H1 (cell line): ENCODE results near the gene ZNF232. TPM values are rescaled to one million over a fixed set of nuclear protein-coding genes. Genes with fewer than 3 reads are reported as not detected.

Experiments used
- CTCF ChIA-PET: fragments of 300-600 bp; sonication (Branson Sonifier 250); formaldehyde crosslinking; loops from one replicate; lab custom pipeline; 2021; ENCODE audit not compliant: partially characterized antibody; lab: Charles Lee
- POLR2A ChIA-PET: fragments of 300-600 bp; sonication (Branson Sonifier 250); formaldehyde crosslinking; loops from one replicate; lab custom pipeline; 2021; ENCODE audit warnings: inconsistent platforms; ENCODE audit not compliant: partially characterized antibody; lab: Charles Lee
- DNase-seq, 2 experiments: peaks; one replicate each; pipeline versions ENCODE4 v3.0.0 to v3.0.0-alpha.2; 2010 to 2022; ENCODE audit warnings: low spot score in 2 of 2, low read depth in 1 of 2, mixed read lengths in 1 of 2
- FAIRE-seq: peaks from 2 replicates; lab custom pipeline; 2011; peaks lifted over from hg19 to GRCh38; lab: Jason Lieb, UNC
- H2AFZ ChIP-seq: 2 replicates; pipeline ENCODE4 v1.8.1; 2012; ENCODE audit warnings: low read length, inconsistent platforms
- H2AK5ac ChIP-seq: 2 replicates; pipeline ENCODE4 v1.6.1; 2013; ENCODE audit warnings: low read depth, low read length
- H2BK120ac ChIP-seq: replicated peaks from 2 replicates; pipeline ENCODE3; 2013; ENCODE audit warnings: low read depth, low read length, inconsistent platforms
- H2BK12ac ChIP-seq: 2 replicates; pipeline ENCODE4 v1.6.1; 2013; ENCODE audit warnings: low read depth, low read length
- H2BK15ac ChIP-seq: 2 replicates; pipeline ENCODE4 v1.6.1; 2013; ENCODE audit warnings: low read length
- H2BK20ac ChIP-seq: 2 replicates; pipeline ENCODE4 v1.6.1; 2013; ENCODE audit warnings: low read length
- H2BK5ac ChIP-seq: 2 replicates; pipeline ENCODE4 v1.6.1; 2013; ENCODE audit warnings: low read depth, low read length
- H3K14ac ChIP-seq: 2 replicates; pipeline ENCODE4 v1.6.1; 2013; ENCODE audit warnings: inconsistent platforms; ENCODE audit not compliant: insufficient read length
- H3K18ac ChIP-seq: 2 replicates; pipeline ENCODE4 v1.6.1; 2013; ENCODE audit warnings: low read length; ENCODE audit errors: extremely low read depth
- H3K23ac ChIP-seq: 2 replicates; pipeline ENCODE4 v1.6.1; 2013; ENCODE audit warnings: inconsistent platforms; ENCODE audit not compliant: insufficient read length
- H3K23me2 ChIP-seq: 2 replicates; pipeline ENCODE4 v1.6.1; 2013; ENCODE audit warnings: low read depth, low read length
- H3K27ac ChIP-seq: 2 replicates; pipeline ENCODE4 v1.6.1; 2011; ENCODE audit warnings: low read depth, low read length, inconsistent platforms
- H3K27me3 ChIP-seq, 4 experiments: replicated peaks in 1 of 4; 1 replicate in 1 of 4; 2 replicates in 3 of 4; pipeline versions ENCODE4 v1.6.1 to v1.8.1; 2011 to 2013; ENCODE audit warnings: low read length in 3 of 4, mild to moderate bottlenecking in 3 of 4, inconsistent platforms in 2 of 4, mixed read lengths in 2 of 4, moderate library complexity in 1 of 4; ENCODE audit not compliant: control insufficient read depth in 3 of 4, insufficient read depth in 3 of 4; ENCODE audit errors: extremely low read depth in 1 of 4
- H3K36me3 ChIP-seq, 4 experiments: 2 replicates each; pipeline versions ENCODE4 v1.6.1 to v1.8.1; 2011 to 2013; ENCODE audit warnings: mild to moderate bottlenecking in 4 of 4, low read length in 3 of 4, moderate library complexity in 2 of 4, control low read depth in 1 of 4, inconsistent platforms in 1 of 4; ENCODE audit not compliant: insufficient read depth in 4 of 4, control insufficient read depth in 2 of 4
- H3K4ac ChIP-seq: replicated peaks from 2 replicates; pipeline ENCODE3; 2013; ENCODE audit warnings: low read length, low read depth, mixed read lengths, inconsistent platforms; ENCODE audit not compliant: insufficient read length
- H3K4me1 ChIP-seq, 4 experiments: replicated peaks in 1 of 4; 1 replicate in 1 of 4; 2 replicates in 3 of 4; pipeline versions ENCODE4 v1.6.1 to v1.8.1; 2011 to 2013; ENCODE audit warnings: low read length in 3 of 4, inconsistent platforms in 2 of 4, mixed read lengths in 1 of 4; ENCODE audit not compliant: insufficient read depth in 4 of 4, control insufficient read depth in 3 of 4
- H3K4me2 ChIP-seq, 2 experiments: 2 replicates each; pipeline versions ENCODE4 v1.6.1 to v1.8.1; 2011 to 2013; ENCODE audit warnings: low read depth in 2 of 2, low read length in 2 of 2, control low read depth in 1 of 2, inconsistent platforms in 1 of 2, mild to moderate bottlenecking in 1 of 2; ENCODE audit not compliant: insufficient read depth in 1 of 2
- H3K4me3 ChIP-seq, 4 experiments: fragments of 200-600, 300-600 bp in 1 of 4; sonication (generic), shearing (Covaris generic), sonication (Bioruptor Twin) in 1 of 4; 2 replicates each; pipeline versions ENCODE4 v1.5.1 to v1.8.1; 2011 to 2016; ENCODE audit warnings: low read length in 4 of 4, low read depth in 3 of 4, control low read depth in 2 of 4, inconsistent platforms in 2 of 4, mild to moderate bottlenecking in 2 of 4, mixed read lengths in 1 of 4, moderate library complexity in 1 of 4; ENCODE audit not compliant: insufficient read depth in 2 of 4; ENCODE audit errors: extremely low read depth in 1 of 4
- H3K56ac ChIP-seq: replicated peaks from 2 replicates; pipeline ENCODE3; 2013; ENCODE audit warnings: low read depth, mild to moderate bottlenecking, mixed read lengths, low read length, inconsistent platforms; ENCODE audit not compliant: insufficient read length
- H3K79me1 ChIP-seq: 2 replicates; pipeline ENCODE4 v1.6.1; 2013; ENCODE audit warnings: low read depth, low read length, control low read depth
- H3K79me2 ChIP-seq, 2 experiments: 2 replicates each; pipeline versions ENCODE4 v1.6.1 to v1.8.1; 2012 to 2013; ENCODE audit warnings: low read length in 2 of 2, mild to moderate bottlenecking in 2 of 2, inconsistent platforms in 1 of 2; ENCODE audit not compliant: insufficient read depth in 2 of 2, control insufficient read depth in 1 of 2
- H3K9ac ChIP-seq, 4 experiments: replicated peaks in 1 of 4; 1 replicate in 1 of 4; 2 replicates in 3 of 4; pipeline versions ENCODE4 v1.6.1 to v1.8.1; 2011 to 2013; ENCODE audit warnings: low read depth in 3 of 4, low read length in 3 of 4, control low read depth in 2 of 4, mild to moderate bottlenecking in 2 of 4, moderate library complexity in 2 of 4, inconsistent platforms in 1 of 4; ENCODE audit errors: extremely low read depth in 1 of 4
- H3K9me3 ChIP-seq, 2 experiments: 2 replicates each; pipeline versions ENCODE4 v1.6.1 to v1.8.1; 2012 to 2013; ENCODE audit warnings: mild to moderate bottlenecking in 2 of 2, moderate library complexity in 2 of 2, control low read depth in 1 of 2, inconsistent platforms in 1 of 2, low read depth in 1 of 2, low read length in 1 of 2, mixed read lengths in 1 of 2; ENCODE audit not compliant: insufficient read depth in 2 of 2
- H4K20me1 ChIP-seq, 2 experiments: replicated peaks in 1 of 2; 2 replicates each; pipeline versions ENCODE3 to v1.8.1; 2011 to 2013; ENCODE audit warnings: inconsistent platforms in 2 of 2, low read length in 2 of 2, mild to moderate bottlenecking in 1 of 2; ENCODE audit not compliant: insufficient read depth in 2 of 2, control insufficient read depth in 1 of 2
- H4K5ac ChIP-seq: 2 replicates; pipeline ENCODE4 v1.6.1; 2013; ENCODE audit warnings: low read length, low read depth, mixed read lengths, inconsistent platforms; ENCODE audit not compliant: insufficient read length
- H4K8ac ChIP-seq: 2 replicates; pipeline ENCODE4 v1.8.0; 2013; ENCODE audit warnings: mild to moderate bottlenecking, moderate library complexity, low read length, inconsistent platforms; ENCODE audit not compliant: insufficient read depth; ENCODE audit errors: extremely low read depth
- H4K91ac ChIP-seq: replicated peaks from 2 replicates; pipeline ENCODE3; 2013; ENCODE audit warnings: low read length, mixed read lengths, inconsistent platforms; ENCODE audit not compliant: insufficient read length
- ASH2L ChIP-seq: fragments of 200-600, 300-600 bp; sonication (generic); IDR thresholded peaks from one replicate; pipeline ENCODE4 v1.7.1; 2017; ENCODE audit warnings: low read length
- BACH1 ChIP-seq: IDR thresholded peaks from 2 replicates; pipeline ENCODE4 v1.6.1; 2012; ENCODE audit warnings: low read length, improper control_type of control experiment
- BCL11A ChIP-seq, 2 experiments: IDR thresholded peaks; one replicate each; pipeline ENCODE4 v1.6.1; 2011; ENCODE audit warnings: low read depth in 2 of 2, low read length in 2 of 2, mild to moderate bottlenecking in 2 of 2
- CBX5 ChIP-seq: fragments of 300-800, 300-1000 bp; sonication (generic); IDR thresholded peaks from 2 replicates; pipeline ENCODE4 v1.7.1; 2016; ENCODE audit warnings: antibody characterized with exemption, low read length, low read depth
- CHD2 ChIP-seq: IDR thresholded peaks from 2 replicates; pipeline ENCODE4 v1.6.1; 2012; ENCODE audit warnings: low read length, improper control_type of control experiment
- CREB1 ChIP-seq: IDR thresholded peaks from 2 replicates; pipeline ENCODE4 v1.6.1; 2012; ENCODE audit warnings: inconsistent platforms
- CTBP2 ChIP-seq: IDR thresholded peaks from 2 replicates; pipeline ENCODE4 v1.7.0; 2011; ENCODE audit warnings: borderline replicate concordance, mild to moderate bottlenecking, moderate library complexity, mixed read lengths, low read length; ENCODE audit not compliant: insufficient read depth, insufficient read length
- GTF2F1 ChIP-seq: IDR thresholded peaks from 2 replicates; pipeline ENCODE4 v1.6.1; 2012; ENCODE audit warnings: low read depth, low read length, improper control_type of control experiment, borderline replicate concordance
- NRF1 ChIP-seq: IDR thresholded peaks from 2 replicates; pipeline ENCODE4 v1.6.1; 2011; ENCODE audit warnings: mild to moderate bottlenecking, low read depth, low read length, improper control_type of control experiment
- RBBP5 ChIP-seq: IDR thresholded peaks from 2 replicates; pipeline ENCODE4 v1.7.1; 2012; ENCODE audit warnings: low read depth, mild to moderate bottlenecking, inconsistent platforms, low read length, moderate library complexity, borderline replicate concordance
- SAP30 ChIP-seq: fragments of 300-600 bp; sonication (generic); IDR thresholded peaks from 2 replicates; pipeline ENCODE4 v1.7.1; 2012; ENCODE audit warnings: low read length, moderate library complexity, mild to moderate bottlenecking, inconsistent platforms; ENCODE audit not compliant: insufficient read depth, insufficient replicate concordance
- SP2 ChIP-seq: IDR thresholded peaks from 2 replicates; pipeline ENCODE4 v1.6.1; 2012; ENCODE audit warnings: mild to moderate bottlenecking, low read length, inconsistent platforms
- SP4 ChIP-seq: IDR thresholded peaks from 2 replicates; pipeline ENCODE4 v1.6.1; 2012; ENCODE audit warnings: low read length, inconsistent platforms
- SRF ChIP-seq: IDR thresholded peaks from 2 replicates; pipeline ENCODE4 v1.6.1; 2011; ENCODE audit warnings: mild to moderate bottlenecking, low read depth, low read length, moderate library complexity
- TAF1 ChIP-seq: IDR thresholded peaks from 2 replicates; pipeline ENCODE4 v1.6.1; 2011; ENCODE audit warnings: mild to moderate bottlenecking, low read depth, low read length
- TEAD4 ChIP-seq: IDR thresholded peaks from 2 replicates; pipeline ENCODE4 v1.6.1; 2012; ENCODE audit warnings: low read depth, low read length, inconsistent platforms, mixed read lengths
- WGBS, 2 experiments: shearing (Covaris generic) in 1 of 2; methylation state at CpG; one replicate each; pipeline versions ENCODE4 v1.1.6 to v1.1.7; 2013 to 2015; ENCODE audit warnings: low lambda C conversion rate in 2 of 2, mixed read lengths in 2 of 2, inconsistent platforms in 1 of 2, low coverage in 1 of 2, missing lambda C conversion rate in 1 of 2; ENCODE audit not compliant: insufficient replicate concordance in 2 of 2, insufficient coverage in 1 of 2, insufficient read length in 1 of 2; ENCODE audit errors: extremely low coverage in 1 of 2, missing lambda C conversion rate in 1 of 2; 5-methylcytosine and 5-hydroxymethylcytosine counted together
- polyA plus RNA-seq, 7 experiments: library from polyadenylated mRNA; depleted of rRNA in 3 of 7; stranded (reverse) in 5 of 7; unstranded in 2 of 7; fragments of >200 nt in 5 of 7; fragments of 200-250 nt in 2 of 7; gene quantifications; 1 replicate in 5 of 7; 2 replicates in 1 of 7; 4 replicates in 1 of 7; pipeline versions ENCODE4 v1.2.1 to v1.2.3, GENCODE V29; 2011 to 2013; ENCODE audit warnings: missing spikeins in 2 of 7, mixed read lengths in 2 of 7
- total RNA-seq: library from RNA; stranded (reverse); fragmentation: NEBNext Ultra II Directional; extraction: Animal tissue kit (Norgen Biotek cat#: 25700); gene quantifications from 2 replicates; pipeline ENCODE4 v1.2.1, GENCODE V29; 2021

Gene ZNF232
- total and polyA plus RNA-seq, 2 of the 8 experiments (the other 6 are each of a cell fraction or from before 2014, with no cell fraction given): 11.1 to 41.0 TPM

GRCh38 chr17:5100832-5101231 lies 10.8 kb downstream of the ZNF232 start:
- no peak overlapping the region for H2BK5ac ChIP-seq
- no peak overlapping the region for H4K8ac ChIP-seq
- peaks cover 12 to 25% of the 10 kb centered on the region in 2 experiments for H3K9me3 ChIP-seq
- peaks cover 0 to 15% (median 8%) of the 10 kb centered on the region in 4 experiments; a peak in 6 of 7 replicates for H3K27me3 ChIP-seq
- H2BK12ac ChIP-seq: no peak overlapping the region
- H3K23ac ChIP-seq: no peak overlapping the region
- H3K4me3 ChIP-seq: no peak overlapping the region
- H3K56ac ChIP-seq: no peak overlapping the region
- H3K14ac ChIP-seq: no peak overlapping the region
- H3K9ac ChIP-seq: no peak overlapping the region
- no peak overlapping the region for H4K91ac ChIP-seq
- peaks cover 4 to 23% (median 10%) of the 10 kb centered on the region in 4 experiments; a peak in 6 of 8 replicates for H3K36me3 ChIP-seq
- no peaks in the 10 kb centered on the region for H3K4me1 ChIP-seq
- H2AK5ac ChIP-seq: no peak overlapping the region
- no peaks in the 10 kb centered on the region for H3K79me2 ChIP-seq
- FAIRE-seq: no peak
- no peaks in the 10 kb centered on the region for H3K79me1 ChIP-seq
- ChIA-PET CTCF (no interaction called here), POLR2A (interaction anchor here (0.6 to 3.4 kb wide), 3 partner anchors 10 to 85 kb away, joined by 3 to 20 read pairs (median 4); partner anchors contain the start of gene ZNF232)
- H3K4ac ChIP-seq: no peak overlapping the region
- TF ChIP-seq SP2 (no peak), BACH1 (no peak), ASH2L (no peak), BCL11A (IDR thresholded peaks at IDR 0.05; ENCODE audit: low read depth in 2 of 2, low read length in 2 of 2) (no peak), CTBP2 (no peak), TEAD4 (no peak), SP4 (no peak), CHD2 (no peak), CREB1 (no peak), SRF (no peak), TAF1 (no peak), CBX5 (no peak), NRF1 (no peak), RBBP5 (no peak), SAP30 (no peak), GTF2F1 (no peak)
- no peak overlapping the region for H4K5ac ChIP-seq
- DNase-seq: no peak
- no peak overlapping the region; the same call in 1 of the 2 replicates for H3K18ac ChIP-seq
- H3K4me2 ChIP-seq: no peak overlapping the region
- 89% methylated on average over 6 of the region's 6 CpGs; no CpG with 5 or more reads in 1 of the 2 experiments for WGBS, 2 experiments
- no peak overlapping the region for H2BK20ac ChIP-seq
- no peaks in the 10 kb centered on the region for H4K20me1 ChIP-seq
- H3K27ac ChIP-seq: no peak overlapping the region
- H2AFZ ChIP-seq: no peak overlapping the region
- H2BK120ac ChIP-seq: no peak overlapping the region
- peaks cover 6% of the 10 kb centered on the region; the same call in 1 of the 2 replicates for H3K23me2 ChIP-seq
- no peak overlapping the region for H2BK15ac ChIP-seq
